ENCODE results near the gene NDUFB2.

GRCh38 chr7:140676306-140676705 lies 20.2 kb upstream of the NDUFB2 start:
- TF ChIP-seq CTCF (IDR thresholded peaks at IDR 0.05) (no peak), EZH2 (IDR thresholded peaks at IDR 0.05; ENCODE audit: borderline replicate concordance, insufficient read depth, low read depth, low read length, poor library complexity, severe bottlenecking) (no peak)
